ENCODE data around the gene SLC35F5.
"Not testable (repeated sequence)": the region's sequence is repeated elsewhere in the genome, so short reads cannot be mapped to it uniquely, and the experiment has no call there.

The SLC35F5 gene

GRCh38 chr2:113692698-113693428, 63.6 kb downstream of the SLC35F5 start:
- no peak for FAIRE-seq

GRCh38 chr2:113690871-113691270, 65.6 kb downstream of the SLC35F5 start:
- FAIRE-seq, result not testable (repeated sequence)

DNA sequence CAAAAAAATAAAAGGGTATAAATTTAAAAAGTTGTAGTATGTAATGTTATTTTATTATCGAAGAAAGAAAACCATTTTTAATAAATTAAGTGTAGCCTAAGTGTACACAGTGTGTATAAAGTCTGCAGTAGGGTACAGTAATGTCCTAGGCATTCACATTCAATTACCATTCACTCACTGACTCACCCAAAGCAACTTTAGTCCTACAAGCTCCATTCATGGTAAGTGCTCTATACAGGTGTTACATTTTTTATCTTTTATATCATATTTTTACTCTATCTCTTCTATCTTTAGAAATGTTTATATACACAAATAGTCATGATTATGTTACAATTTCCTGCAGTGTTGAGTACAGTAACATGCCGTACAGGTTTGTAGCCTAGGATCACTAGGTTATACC, 69.9 kb downstream of the SLC35F5 start:
- no peak for FAIRE-seq

DNA sequence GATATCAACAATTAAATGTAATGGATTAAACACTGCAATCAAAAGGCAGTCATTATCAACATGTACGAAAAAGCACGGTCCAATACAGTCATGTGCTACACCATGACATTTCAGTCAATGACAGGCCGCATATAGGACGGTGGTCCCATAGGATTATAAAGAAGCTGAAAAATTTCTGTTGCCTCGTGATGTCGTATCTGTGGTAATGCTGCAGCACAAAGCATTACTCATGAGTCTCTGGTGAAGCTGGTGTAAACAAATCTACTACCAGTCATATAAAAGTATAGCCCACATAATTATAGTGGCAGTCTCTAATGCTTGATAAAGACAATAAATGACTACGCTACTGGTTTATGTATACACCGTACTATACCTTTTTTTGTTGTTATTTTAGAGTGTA, 71.0 kb downstream of the SLC35F5 start:
- FAIRE-seq, result no peak

DNA sequence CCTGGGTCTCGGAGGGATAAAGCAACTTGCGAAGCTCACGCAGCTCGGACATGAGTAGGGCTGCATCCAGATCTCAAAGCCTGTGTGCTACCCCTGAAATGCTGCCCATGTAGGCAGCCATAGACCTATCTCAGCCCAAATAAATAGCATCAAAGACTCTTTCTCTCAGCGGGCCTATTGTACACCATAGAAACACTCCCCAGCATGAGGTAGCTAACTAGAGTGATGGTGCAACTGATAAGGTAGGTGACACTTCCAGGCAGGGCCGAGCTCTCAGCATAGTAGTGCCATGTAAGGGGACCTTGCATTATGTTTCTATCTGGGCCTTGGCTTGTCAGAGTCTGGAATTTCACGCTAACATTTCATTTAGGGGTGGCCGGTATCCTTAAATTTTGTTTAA, 77.0 kb downstream of the SLC35F5 start:
- FAIRE-seq, result no peak

GRCh38 chr2:113677330-113677729, 79.1 kb downstream of the SLC35F5 start:
- no peak for FAIRE-seq

- FAIRE-seq, result no peak
Measured at GRCh38 chr2:113676623-113677266, 79.7 kb downstream of the SLC35F5 start.

DNA sequence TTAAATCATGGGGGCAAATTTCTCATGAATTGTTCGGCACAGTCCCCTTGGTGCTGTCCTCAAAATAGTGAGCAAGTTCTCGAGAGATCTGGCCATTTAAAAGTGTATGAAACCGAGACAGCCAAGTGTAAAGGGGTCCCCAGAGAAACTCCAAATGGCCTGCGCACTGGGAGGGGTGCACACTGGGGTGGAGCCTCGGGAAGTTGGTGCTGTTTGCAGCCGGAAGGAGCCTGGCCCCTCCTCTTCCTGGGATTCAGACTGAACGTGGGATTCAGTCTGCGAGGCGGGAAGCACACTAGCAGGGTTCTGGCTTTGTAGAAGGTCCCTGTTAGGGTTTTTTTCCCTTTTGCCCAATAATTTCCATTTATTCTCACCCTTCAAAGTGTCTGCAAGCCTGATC, 80.6 kb downstream of the SLC35F5 start:
- FAIRE-seq, result no peak

GRCh38 chr2:113672326-113672932, 84.0 kb downstream of the SLC35F5 start:
- no peak for FAIRE-seq

GRCh38 chr2:113669013-113669412, 87.4 kb downstream of the SLC35F5 start:
- FAIRE-seq, result not testable (repeated sequence)

GRCh38 chr2:113664761-113665533, 91.5 kb downstream of the SLC35F5 start:
- FAIRE-seq, result not testable (repeated sequence)

DNA sequence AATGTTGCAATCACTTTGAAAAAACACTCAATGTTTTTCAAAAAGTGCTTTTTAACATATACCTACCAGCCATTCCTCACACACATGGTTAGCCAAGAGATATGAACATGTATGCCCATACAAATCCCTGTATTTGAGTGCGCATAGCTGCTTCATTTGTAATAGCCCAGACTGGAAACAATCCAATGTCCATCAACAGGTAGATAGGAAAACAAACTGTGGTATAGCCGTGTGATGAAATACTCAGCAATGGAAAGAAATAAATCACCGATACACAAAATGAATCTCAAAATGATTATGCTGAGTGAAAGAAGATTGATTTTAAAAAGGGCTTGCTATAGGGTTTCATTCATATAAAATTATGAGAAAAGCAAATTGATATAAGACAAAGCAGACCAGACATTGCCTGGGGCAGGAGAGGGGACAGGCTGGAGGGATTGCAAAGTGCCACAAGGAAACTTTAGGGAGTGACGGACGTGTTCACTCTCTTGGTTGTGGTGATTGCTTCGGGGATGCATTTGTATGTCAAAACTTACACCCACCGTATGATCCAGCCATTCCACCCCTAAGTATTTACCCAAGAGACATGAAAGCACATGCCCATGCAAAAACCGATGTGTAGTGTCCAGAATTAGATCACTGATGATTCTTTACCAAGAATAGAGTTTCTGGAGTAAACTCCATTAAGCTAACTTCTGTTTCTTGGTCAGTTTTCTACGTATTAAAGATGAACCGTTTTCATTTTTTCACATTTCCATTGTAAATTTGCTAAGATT, 93.0 kb downstream of the SLC35F5 start:
- not testable (repeated sequence) for FAIRE-seq

All from endometrium (tissue), 2 donors.